ENCODE data around the gene CSF3R. TPM values are rescaled to one million over a fixed set of nuclear protein-coding genes. Genes with fewer than 3 reads are reported as not detected.
"Not testable (repeated sequence)": the region's sequence is repeated elsewhere in the genome, so short reads cannot be mapped to it uniquely, and the experiment has no call there.

The CSF3R gene
- total and polyA plus RNA-seq, 2 donors from 2014 or later, result 1.4 to 13.3 TPM

DNA sequence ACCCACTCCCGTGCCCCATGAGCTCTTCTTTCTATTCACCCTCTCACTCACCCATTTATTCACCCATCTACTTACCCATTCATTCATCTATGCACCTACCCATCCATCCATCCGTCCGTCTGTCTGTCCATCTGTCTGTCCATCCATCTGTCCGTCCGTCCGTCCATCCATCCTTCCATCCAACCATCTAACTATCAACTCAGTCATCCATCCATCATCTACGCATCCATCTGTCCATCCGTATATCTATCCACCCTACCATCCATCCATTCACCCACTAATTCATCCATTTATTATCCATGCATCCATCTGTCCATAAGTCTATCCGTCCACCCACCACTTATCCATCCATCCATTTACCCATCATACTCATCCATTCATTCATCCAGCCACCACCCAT lies 10.8 kb upstream of the CSF3R start:
- FAIRE-seq (no peak), DNase-seq (no peak)
- Histone ChIP-seq H3K4me3 (ENCODE audit: low read length in 3 of 3) (no peak overlapping the region), H3K27me3 (ENCODE audit: control insufficient read depth, insufficient read depth, low read length) (no peaks in the 10 kb centered on the region), H3K9me3 (ENCODE audit: control insufficient read depth in 2 of 3, insufficient read depth in 1 of 3, low read length in 3 of 3) (no peaks in the 10 kb centered on the region), H3K27ac (ENCODE audit: low read depth in 2 of 2, low read length in 2 of 2) (no peak overlapping the region), H3K9ac (ENCODE audit: low read length in 3 of 3) (no peak overlapping the region), H3K36me3 (ENCODE audit: control insufficient read depth in 2 of 3, insufficient read depth in 3 of 3, low read length in 3 of 3) (no peaks in the 10 kb centered on the region), H3K4me1 (ENCODE audit: control insufficient read depth in 2 of 3, insufficient read depth in 2 of 3, low read depth in 1 of 3, low read length in 3 of 3) (no peaks in the 10 kb centered on the region)
- intact Hi-C loops (cut with DNase I), result no loop called here
- TF ChIP-seq, protein P1, sequence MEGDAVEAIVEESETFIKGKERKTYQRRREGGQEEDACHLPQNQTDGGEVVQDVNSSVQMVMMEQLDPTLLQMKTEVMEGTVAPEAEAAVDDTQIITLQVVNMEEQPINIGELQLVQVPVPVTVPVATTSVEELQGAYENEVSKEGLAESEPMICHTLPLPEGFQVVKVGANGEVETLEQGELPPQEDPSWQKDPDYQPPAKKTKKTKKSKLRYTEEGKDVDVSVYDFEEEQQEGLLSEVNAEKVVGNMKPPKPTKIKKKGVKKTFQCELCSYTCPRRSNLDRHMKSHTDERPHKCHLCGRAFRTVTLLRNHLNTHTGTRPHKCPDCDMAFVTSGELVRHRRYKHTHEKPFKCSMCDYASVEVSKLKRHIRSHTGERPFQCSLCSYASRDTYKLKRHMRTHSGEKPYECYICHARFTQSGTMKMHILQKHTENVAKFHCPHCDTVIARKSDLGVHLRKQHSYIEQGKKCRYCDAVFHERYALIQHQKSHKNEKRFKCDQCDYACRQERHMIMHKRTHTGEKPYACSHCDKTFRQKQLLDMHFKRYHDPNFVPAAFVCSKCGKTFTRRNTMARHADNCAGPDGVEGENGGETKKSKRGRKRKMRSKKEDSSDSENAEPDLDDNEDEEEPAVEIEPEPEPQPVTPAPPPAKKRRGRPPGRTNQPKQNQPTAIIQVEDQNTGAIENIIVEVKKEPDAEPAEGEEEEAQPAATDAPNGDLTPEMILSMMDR (IDR thresholded peaks at IDR 0.05; ENCODE audit: borderline replicate concordance, extremely low read depth, insufficient read depth), result no peak

DNA sequence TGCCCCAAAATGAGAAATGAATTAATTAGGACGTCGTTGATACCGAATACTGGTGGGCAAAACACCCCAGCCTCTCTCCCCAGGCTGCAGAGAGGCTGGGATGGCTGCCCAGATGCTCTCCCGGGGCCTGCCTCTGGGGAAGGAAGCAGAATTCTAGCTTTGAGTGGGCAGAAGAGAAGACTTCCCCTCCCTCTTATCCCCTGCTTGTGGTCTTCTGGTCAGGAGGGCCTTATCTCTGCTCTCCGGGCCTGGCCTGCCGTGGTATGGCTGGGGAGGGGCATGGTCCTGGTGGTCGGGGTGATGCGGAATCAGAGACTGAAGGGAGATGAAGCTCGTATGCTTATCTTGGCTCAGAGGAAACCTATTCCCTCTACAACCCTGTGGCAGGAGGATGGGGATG lies 9.8 kb upstream of the CSF3R start:
- TF ChIP-seq, protein P1 (IDR thresholded peaks at IDR 0.05; ENCODE audit: borderline replicate concordance, extremely low read depth, insufficient read depth), result no peak
- intact Hi-C loops (cut with DNase I), result no loop called here
- Histone ChIP-seq H3K4me1 (ENCODE audit: control insufficient read depth in 2 of 3, insufficient read depth in 2 of 3, low read depth in 1 of 3, low read length in 3 of 3) (no peaks in the 10 kb centered on the region), H3K4me3 (ENCODE audit: low read length in 3 of 3) (no peak overlapping the region), H3K9me3 (ENCODE audit: control insufficient read depth in 2 of 3, insufficient read depth in 1 of 3, low read length in 3 of 3) (no peaks in the 10 kb centered on the region), H3K27me3 (ENCODE audit: control insufficient read depth, insufficient read depth, low read length) (no peaks in the 10 kb centered on the region), H3K36me3 (ENCODE audit: control insufficient read depth in 2 of 3, insufficient read depth in 3 of 3, low read length in 3 of 3) (no peaks in the 10 kb centered on the region), H3K27ac (ENCODE audit: low read depth in 2 of 2, low read length in 2 of 2) (no peak overlapping the region), H3K9ac (ENCODE audit: low read length in 3 of 3) (no peak overlapping the region)
- DNase-seq (no peak), FAIRE-seq (no peak)

DNA sequence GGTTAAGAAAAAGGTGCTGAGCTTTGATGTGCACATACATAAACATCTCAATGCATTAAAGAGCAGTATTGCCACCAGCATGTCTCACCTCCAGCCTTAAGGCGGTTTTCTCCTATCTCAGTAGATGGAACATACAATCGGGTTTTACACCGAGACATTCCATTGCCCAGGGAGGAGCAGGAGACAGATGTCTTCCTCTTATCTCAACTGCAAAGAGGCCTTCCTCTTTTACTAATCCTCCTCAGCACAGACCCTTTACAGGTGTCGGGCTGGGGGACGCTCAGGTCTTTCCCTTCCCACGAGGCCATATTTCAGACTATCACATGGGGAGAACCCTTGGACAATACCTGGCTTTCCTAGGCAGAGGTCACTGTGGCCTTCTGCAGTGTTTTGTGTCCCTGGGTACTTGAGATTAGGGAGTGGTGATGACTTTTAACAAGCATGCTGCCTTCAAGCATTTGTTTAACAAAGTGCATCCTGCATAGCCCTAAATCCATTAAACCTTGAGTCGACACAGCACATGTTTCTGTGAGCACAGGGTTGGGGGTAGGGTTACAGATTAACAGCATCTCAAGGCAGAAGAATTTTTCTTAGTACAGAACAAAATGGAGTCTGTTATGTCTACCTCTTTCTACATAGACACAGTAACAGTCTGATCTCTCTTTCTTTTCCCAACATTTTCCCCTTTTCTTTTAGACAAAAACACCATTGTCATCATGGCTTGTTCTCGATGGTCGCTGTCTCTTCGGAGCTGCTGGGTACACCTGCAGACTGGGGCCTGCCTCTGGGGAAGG lies 6.7 kb upstream of the CSF3R start:
- H3K4me3 ChIP-seq (ENCODE audit: low read length in 3 of 3); DNase-seq; FAIRE-seq; H3K27ac ChIP-seq (ENCODE audit: low read depth in 2 of 2, low read length in 2 of 2); intact Hi-C loops (cut with DNase I); H3K9me3 ChIP-seq (ENCODE audit: control insufficient read depth in 2 of 3, insufficient read depth in 1 of 3, low read length in 3 of 3); H3K36me3 ChIP-seq (ENCODE audit: control insufficient read depth in 2 of 3, insufficient read depth in 3 of 3, low read length in 3 of 3); H3K9ac ChIP-seq (ENCODE audit: low read length in 3 of 3); H3K27me3 ChIP-seq (ENCODE audit: control insufficient read depth, insufficient read depth, low read length); H3K4me1 ChIP-seq (ENCODE audit: control insufficient read depth in 2 of 3, insufficient read depth in 2 of 3, low read depth in 1 of 3, low read length in 3 of 3): not testable (repeated sequence)

DNA sequence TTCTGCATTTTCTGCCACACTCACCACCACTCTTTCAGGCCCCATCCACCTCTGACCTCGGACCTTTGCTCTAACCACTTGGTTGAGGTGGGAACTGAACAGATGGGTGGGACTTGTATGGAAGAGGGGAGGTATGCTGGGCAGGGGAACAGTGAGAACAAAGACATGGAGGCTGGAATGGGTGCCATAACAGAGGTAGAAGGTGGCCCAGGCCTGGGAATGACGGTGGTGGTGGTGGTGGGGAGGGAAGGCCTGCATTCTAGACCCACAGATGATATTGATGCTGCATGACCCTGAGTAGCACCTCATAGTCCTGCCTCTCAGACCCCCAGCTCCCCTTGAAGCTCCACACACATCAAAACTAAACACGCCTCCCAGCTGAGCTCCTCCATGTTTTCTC lies 5.2 kb upstream of the CSF3R start:
- Histone ChIP-seq H3K27ac (ENCODE audit: low read depth in 2 of 2, low read length in 2 of 2) (no peak overlapping the region), H3K36me3 (ENCODE audit: control insufficient read depth in 2 of 3, insufficient read depth in 3 of 3, low read length in 3 of 3) (no peaks in the 10 kb centered on the region), H3K27me3 (ENCODE audit: control insufficient read depth, insufficient read depth, low read length) (no peaks in the 10 kb centered on the region), H3K9me3 (ENCODE audit: control insufficient read depth in 2 of 3, insufficient read depth in 1 of 3, low read length in 3 of 3) (no peaks in the 10 kb centered on the region), H3K9ac (ENCODE audit: low read length in 3 of 3) (no peak overlapping the region), H3K4me3 (ENCODE audit: low read length in 3 of 3) (no peak overlapping the region), H3K4me1 (ENCODE audit: control insufficient read depth in 2 of 3, insufficient read depth in 2 of 3, low read depth in 1 of 3, low read length in 3 of 3) (peaks cover 0 to 2% (median 0%) of the 10 kb centered on the region in 3 donors)
- TF ChIP-seq, protein P1 (IDR thresholded peaks at IDR 0.05; ENCODE audit: borderline replicate concordance, extremely low read depth, insufficient read depth), result no peak
- DNase-seq (no peak), FAIRE-seq (no peak)
- intact Hi-C loops (cut with DNase I), result no loop called here

DNA sequence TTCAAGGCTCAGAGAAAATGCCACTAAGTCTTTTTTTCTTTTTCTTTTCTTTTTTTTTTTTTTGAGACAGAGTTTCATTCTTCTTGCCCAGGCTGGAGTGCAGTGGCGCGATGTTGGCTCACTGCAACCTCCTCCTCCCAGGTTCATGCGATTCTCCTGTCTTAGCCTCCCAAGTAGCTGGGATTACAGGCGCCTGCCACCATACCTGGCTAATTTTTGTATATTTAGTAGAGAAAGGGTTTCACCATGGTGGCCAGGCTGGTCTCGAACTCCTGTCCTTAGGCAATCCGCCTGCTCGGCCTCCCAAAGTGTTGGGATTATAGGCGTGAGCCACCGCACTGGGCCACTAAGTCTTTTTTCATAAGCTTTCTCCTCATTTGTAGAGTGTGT lies 4.6 kb upstream of the CSF3R start:
- H3K36me3 ChIP-seq (ENCODE audit: control insufficient read depth in 2 of 3, insufficient read depth in 3 of 3, low read length in 3 of 3); intact Hi-C loops (cut with DNase I); H3K9ac ChIP-seq (ENCODE audit: low read length in 3 of 3); H3K27ac ChIP-seq (ENCODE audit: low read depth in 2 of 2, low read length in 2 of 2); H3K9me3 ChIP-seq (ENCODE audit: control insufficient read depth in 2 of 3, insufficient read depth in 1 of 3, low read length in 3 of 3); H3K4me1 ChIP-seq (ENCODE audit: control insufficient read depth in 2 of 3, insufficient read depth in 2 of 3, low read depth in 1 of 3, low read length in 3 of 3); FAIRE-seq; H3K27me3 ChIP-seq (ENCODE audit: control insufficient read depth, insufficient read depth, low read length); H3K4me3 ChIP-seq (ENCODE audit: low read length in 3 of 3); DNase-seq: not testable (repeated sequence)

Measured in kidney (tissue), 14 donors.